Measurements from ENCODE around the gene PRIMPOL.

PRIMPOL gene

DNA sequence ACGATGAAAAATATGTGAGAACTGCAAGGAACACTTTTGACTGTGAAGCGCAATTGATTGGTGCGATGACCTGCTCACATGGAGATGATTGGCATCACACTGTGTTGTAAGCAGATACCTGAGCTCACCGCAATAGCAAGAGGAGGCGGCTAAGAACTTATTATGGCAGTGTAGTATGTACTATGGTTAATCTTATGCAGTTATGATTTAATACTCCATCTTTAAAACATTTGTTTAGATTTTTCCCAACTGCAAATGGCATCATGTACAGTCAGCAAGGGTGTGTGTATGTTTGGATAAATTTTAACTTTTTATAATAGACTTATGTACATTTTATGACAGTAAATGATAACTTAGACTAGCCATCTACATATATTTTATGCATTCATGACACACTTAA is 25.5 kb downstream of the PRIMPOL start:
- DNase-seq (ENCODE audit: insufficient read length, low spot score): no peak
- no peak for FAIRE-seq
- no peak for TF ChIP-seq SPI1 (IDR thresholded peaks at IDR 0.05; ENCODE audit: low read depth, low read length)
- no peak for TF ChIP-seq POLR2AphosphoS5 (IDR thresholded peaks at IDR 0.05; ENCODE audit: low read depth, low read length)
- no peak for TF ChIP-seq POLR2A (IDR thresholded peaks at IDR 0.05; ENCODE audit: low read depth, low read length)
- TF ChIP-seq PAX5 (IDR thresholded peaks at IDR 0.05; ENCODE audit: insufficient read depth, low read length, severe bottlenecking): no peak
- no peak for TF ChIP-seq TAF1 (IDR thresholded peaks at IDR 0.05; ENCODE audit: low read depth, low read length)

- DNase-seq (ENCODE audit: insufficient read length, low spot score) (no peak), FAIRE-seq (no peak)
- TF ChIP-seq PAX5 (IDR thresholded peaks at IDR 0.05; ENCODE audit: insufficient read depth, low read length, severe bottlenecking) (no peak), TAF1 (IDR thresholded peaks at IDR 0.05; ENCODE audit: low read depth, low read length) (no peak), SPI1 (IDR thresholded peaks at IDR 0.05; ENCODE audit: low read depth, low read length) (no peak), POU2F2 (IDR thresholded peaks at IDR 0.05; ENCODE audit: low read depth, low read length) (no peak)
These were observed 26.4 kb downstream of the PRIMPOL start for GRCh38 chr4:184675821-184676492.

- FAIRE-seq (no peak), DNase-seq (ENCODE audit: insufficient read length, low spot score) (no peak)
- TF ChIP-seq POLR2A (IDR thresholded peaks at IDR 0.05; ENCODE audit: low read depth, low read length): no peak
- no peak for TF ChIP-seq PAX5 (IDR thresholded peaks at IDR 0.05; ENCODE audit: insufficient read depth, low read length, severe bottlenecking)
- TF ChIP-seq TAF1 (IDR thresholded peaks at IDR 0.05; ENCODE audit: low read depth, low read length): no peak
- no peak for TF ChIP-seq SPI1 (IDR thresholded peaks at IDR 0.05; ENCODE audit: low read depth, low read length)
- no peak for TF ChIP-seq POLR2AphosphoS5 (IDR thresholded peaks at IDR 0.05; ENCODE audit: low read depth, low read length)
- no peak for TF ChIP-seq POU2F2 (IDR thresholded peaks at IDR 0.05; ENCODE audit: low read depth, low read length)
These were observed 31.2 kb downstream of the PRIMPOL start for GRCh38 chr4:184680698-184681097.

- FAIRE-seq (no peak), DNase-seq (ENCODE audit: insufficient read length, low spot score) (no peak)
- no peak for TF ChIP-seq POU2F2 (IDR thresholded peaks at IDR 0.05; ENCODE audit: low read depth, low read length)
- TF ChIP-seq POLR2AphosphoS5 (IDR thresholded peaks at IDR 0.05; ENCODE audit: low read depth, low read length): no peak
- no peak for TF ChIP-seq PAX5 (IDR thresholded peaks at IDR 0.05; ENCODE audit: insufficient read depth, low read length, severe bottlenecking)
- TF ChIP-seq POLR2A (IDR thresholded peaks at IDR 0.05; ENCODE audit: low read depth, low read length): no peak
- no peak for TF ChIP-seq TAF1 (IDR thresholded peaks at IDR 0.05; ENCODE audit: low read depth, low read length)
- TF ChIP-seq SPI1 (IDR thresholded peaks at IDR 0.05; ENCODE audit: low read depth, low read length): no peak
These were observed 32.4 kb downstream of the PRIMPOL start for GRCh38 chr4:184681916-184682315.

DNA sequence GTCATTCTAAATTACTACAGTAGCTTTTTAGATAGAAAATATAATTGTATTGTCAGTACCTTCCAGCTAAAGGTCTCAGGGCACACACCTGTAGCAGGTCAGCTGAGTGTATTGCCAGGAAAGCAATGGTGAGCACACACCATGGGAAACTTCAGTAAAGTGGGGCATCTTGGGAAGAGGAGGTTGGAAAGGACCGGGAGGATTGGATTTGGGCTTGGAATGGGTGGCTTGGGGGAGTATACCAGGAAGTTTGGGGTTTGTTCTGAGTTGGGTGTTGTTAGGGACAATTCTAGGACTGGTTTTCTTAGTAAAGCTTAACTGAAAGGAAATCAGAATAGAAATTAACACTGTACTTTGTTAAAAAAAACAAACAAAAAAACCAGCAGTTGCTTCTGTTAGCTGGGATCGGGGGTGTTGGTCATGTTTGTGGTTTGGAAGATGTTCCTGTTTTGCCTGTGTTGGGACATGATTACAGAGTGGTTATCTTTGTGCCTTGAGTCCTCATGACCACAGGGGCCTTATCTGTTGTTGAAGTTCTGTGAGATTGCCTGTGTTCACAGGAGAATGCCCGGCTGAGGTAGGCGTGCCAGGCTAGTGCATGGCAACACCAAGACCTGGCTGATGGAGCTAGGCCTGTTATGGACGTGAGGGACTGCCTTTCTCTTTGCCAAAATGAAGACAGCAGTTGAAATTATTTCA is 35.1 kb downstream of the PRIMPOL start:
- TF ChIP-seq TAF1 (IDR thresholded peaks at IDR 0.05; ENCODE audit: low read depth, low read length): no peak
- no peak for TF ChIP-seq SPI1 (IDR thresholded peaks at IDR 0.05; ENCODE audit: low read depth, low read length)
- no peak for TF ChIP-seq POLR2A (IDR thresholded peaks at IDR 0.05; ENCODE audit: low read depth, low read length)
- TF ChIP-seq POU2F2 (IDR thresholded peaks at IDR 0.05; ENCODE audit: low read depth, low read length): no peak
- TF ChIP-seq POLR2AphosphoS5 (IDR thresholded peaks at IDR 0.05; ENCODE audit: low read depth, low read length): no peak
- TF ChIP-seq PAX5 (IDR thresholded peaks at IDR 0.05; ENCODE audit: insufficient read depth, low read length, severe bottlenecking): no peak
- DNase-seq (ENCODE audit: insufficient read length, low spot score): no peak
- no peak for FAIRE-seq

- TF ChIP-seq PAX5 (IDR thresholded peaks at IDR 0.05; ENCODE audit: insufficient read depth, low read length, severe bottlenecking) (no peak), POLR2A (IDR thresholded peaks at IDR 0.05; ENCODE audit: low read depth, low read length) (no peak), POU2F2 (IDR thresholded peaks at IDR 0.05; ENCODE audit: low read depth, low read length) (no peak), POLR2AphosphoS5 (IDR thresholded peaks at IDR 0.05; ENCODE audit: low read depth, low read length) (no peak), SPI1 (IDR thresholded peaks at IDR 0.05; ENCODE audit: low read depth, low read length) (no peak), TAF1 (IDR thresholded peaks at IDR 0.05; ENCODE audit: low read depth, low read length) (no peak)
- DNase-seq (ENCODE audit: insufficient read length, low spot score) (no peak), FAIRE-seq (no peak)
These were observed 38.5 kb downstream of the PRIMPOL start for GRCh38 chr4:184688005-184688404.

DNA sequence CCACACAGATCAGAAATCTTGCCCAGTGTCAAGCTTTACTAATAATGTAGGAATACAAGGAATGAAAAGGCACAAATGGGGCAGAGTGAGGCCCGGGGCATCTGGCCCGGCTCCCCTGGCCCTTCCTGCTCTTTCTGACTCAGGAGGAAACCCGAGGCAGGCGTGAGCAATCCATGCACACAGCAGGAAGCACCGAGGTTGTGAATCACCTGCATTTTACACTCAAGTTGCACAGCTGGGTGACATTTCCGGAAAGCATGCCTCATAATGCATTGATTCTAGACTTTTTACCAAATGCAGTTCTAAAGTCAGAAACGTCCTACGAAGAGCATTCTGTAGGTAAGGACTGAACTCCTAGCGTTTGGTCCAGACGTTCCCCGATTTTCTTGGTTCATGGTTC is 38.9 kb downstream of the PRIMPOL start:
- no peak for TF ChIP-seq SPI1 (IDR thresholded peaks at IDR 0.05; ENCODE audit: low read depth, low read length)
- DNase-seq (ENCODE audit: insufficient read length, low spot score) (no peak), FAIRE-seq (no peak)

DNA sequence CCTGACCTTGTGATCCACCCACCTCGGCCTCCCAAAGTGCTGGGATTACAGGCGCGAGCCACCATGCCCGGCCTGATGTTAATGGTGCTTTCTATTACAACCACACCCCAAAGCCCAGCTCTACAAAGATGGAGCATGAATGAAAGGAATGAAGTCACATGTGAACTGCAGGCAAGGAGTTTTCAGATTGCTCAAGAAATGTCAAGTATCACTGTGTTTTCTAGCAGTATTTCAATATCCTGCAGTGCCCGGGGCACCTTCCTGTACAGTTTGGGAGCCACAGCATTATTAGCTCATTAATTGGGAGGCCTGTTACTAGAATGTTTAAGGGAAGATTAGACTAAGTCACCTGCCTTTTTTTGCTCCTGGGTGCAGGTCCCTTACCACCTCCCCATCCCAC is 40.1 kb downstream of the PRIMPOL start:
- DNase-seq (ENCODE audit: insufficient read length, low spot score) (no peak), FAIRE-seq (no peak)
- TF ChIP-seq POLR2AphosphoS5 (IDR thresholded peaks at IDR 0.05; ENCODE audit: low read depth, low read length) (no peak), TAF1 (IDR thresholded peaks at IDR 0.05; ENCODE audit: low read depth, low read length) (no peak), PAX5 (IDR thresholded peaks at IDR 0.05; ENCODE audit: insufficient read depth, low read length, severe bottlenecking) (no peak)

DNA sequence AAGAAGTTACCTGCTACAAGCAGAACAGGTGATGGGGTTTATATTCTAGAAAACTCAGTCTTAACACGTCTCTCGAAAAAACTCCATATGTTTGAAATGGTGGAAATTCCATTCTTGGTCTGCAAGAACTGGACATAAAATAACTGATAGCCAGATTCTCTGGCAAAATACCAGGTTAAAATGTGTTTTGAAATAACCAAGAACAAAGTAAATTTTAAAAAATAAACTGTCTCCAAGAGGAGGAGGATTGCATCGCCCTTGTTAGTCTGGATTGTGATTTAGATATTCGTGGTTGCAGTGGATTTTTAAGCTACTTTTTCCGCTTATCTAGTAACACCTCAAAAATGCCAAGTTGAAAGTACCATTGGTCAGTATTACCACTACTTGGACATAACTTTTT is 43.5 kb downstream of the PRIMPOL start:
- DNase-seq (ENCODE audit: insufficient read length, low spot score) (no peak), FAIRE-seq (no peak)
- TF ChIP-seq POU2F2 (IDR thresholded peaks at IDR 0.05; ENCODE audit: low read depth, low read length): no peak
- TF ChIP-seq POLR2AphosphoS5 (IDR thresholded peaks at IDR 0.05; ENCODE audit: low read depth, low read length): no peak
- TF ChIP-seq PAX5 (IDR thresholded peaks at IDR 0.05; ENCODE audit: insufficient read depth, low read length, severe bottlenecking): no peak
- no peak for TF ChIP-seq SPI1 (IDR thresholded peaks at IDR 0.05; ENCODE audit: low read depth, low read length)
- no peak for TF ChIP-seq TAF1 (IDR thresholded peaks at IDR 0.05; ENCODE audit: low read depth, low read length)
- TF ChIP-seq POLR2A (IDR thresholded peaks at IDR 0.05; ENCODE audit: low read depth, low read length): no peak

GRCh38 chr4:184694412-184694956 is 44.9 kb downstream of the PRIMPOL start:
- TF ChIP-seq PAX5 (IDR thresholded peaks at IDR 0.05; ENCODE audit: insufficient read depth, low read length, severe bottlenecking) (no peak), TAF1 (IDR thresholded peaks at IDR 0.05; ENCODE audit: low read depth, low read length) (no peak), SPI1 (IDR thresholded peaks at IDR 0.05; ENCODE audit: low read depth, low read length) (no peak), POLR2AphosphoS5 (IDR thresholded peaks at IDR 0.05; ENCODE audit: low read depth, low read length) (no peak), POU2F2 (IDR thresholded peaks at IDR 0.05; ENCODE audit: low read depth, low read length) (no peak), POLR2A (IDR thresholded peaks at IDR 0.05; ENCODE audit: low read depth, low read length) (no peak)
- no peak for DNase-seq (ENCODE audit: insufficient read length, low spot score)
- peak; percentile 13 for FAIRE-seq
